T follicular helper cell (primary cell): ENCODE data around the gene EPAS1.

Experiments used
- DNase-seq: peaks from one replicate; pipeline ENCODE4 v3.0.0-alpha.2; 2020; ENCODE audit warnings: low read depth

EPAS1 gene

GRCh38 chr2:46364797-46365457, 67.7 kb downstream of the EPAS1 start:
- DNase-seq, result no peak

- no peak for DNase-seq
Observed at GRCh38 chr2:46365913-46366667, 68.9 kb downstream of the EPAS1 start.

GRCh38 chr2:46366668-46367052, 69.5 kb downstream of the EPAS1 start:
- no peak for DNase-seq

- no peak for DNase-seq
Observed at GRCh38 chr2:46367286-46367685, 70.1 kb downstream of the EPAS1 start.

GRCh38 chr2:46368401-46368800, 71.2 kb downstream of the EPAS1 start:
- DNase-seq, result no peak

GRCh38 chr2:46369783-46370182, 72.6 kb downstream of the EPAS1 start:
- DNase-seq, result no peak

GRCh38 chr2:46371854-46372253, 74.6 kb downstream of the EPAS1 start:
- no peak for DNase-seq

GRCh38 chr2:46372475-46372874, 75.3 kb downstream of the EPAS1 start:
- DNase-seq, result no peak

- DNase-seq, result no peak
Observed at GRCh38 chr2:46373238-46373637, 76.0 kb downstream of the EPAS1 start.

- DNase-seq, result no peak
Observed at GRCh38 chr2:46375566-46376125, 78.4 kb downstream of the EPAS1 start.

GRCh38 chr2:46376586-46376985, 79.4 kb downstream of the EPAS1 start:
- DNase-seq, result no peak

- no peak for DNase-seq
Observed at GRCh38 chr2:46377101-46377581, 79.9 kb downstream of the EPAS1 start.

GRCh38 chr2:46377666-46378560, 80.7 kb downstream of the EPAS1 start:
- DNase-seq, result no peak

GRCh38 chr2:46378616-46379015, 81.4 kb downstream of the EPAS1 start:
- DNase-seq, result no peak

GRCh38 chr2:46379213-46380037, 82.2 kb downstream of the EPAS1 start:
- no peak for DNase-seq

GRCh38 chr2:46380038-46380940, 83.1 kb downstream of the EPAS1 start:
- no peak for DNase-seq

- DNase-seq, result no peak
Observed at GRCh38 chr2:46381263-46381849, 84.1 kb downstream of the EPAS1 start.

GRCh38 chr2:46381871-46382270, 84.7 kb downstream of the EPAS1 start:
- DNase-seq, result no peak

GRCh38 chr2:46382331-46383112, 85.3 kb downstream of the EPAS1 start:
- no peak for DNase-seq
